HepG2 (cell line): ENCODE data around the gene VTN. TPM values are rescaled to one million over a fixed set of nuclear protein-coding genes. Genes with fewer than 3 reads are reported as not detected.

Experiments
- CC2D1A ChIP-seq: sonication (generic); formaldehyde crosslinking; IDR thresholded peaks from 2 replicates; pipeline ENCODE4 v1.8.1; 2023; ENCODE audit warnings: mild to moderate bottlenecking, missing genetic modification reagents
- ESRRA ChIP-seq: sonication (generic); formaldehyde crosslinking; IDR thresholded peaks from 2 replicates; pipeline ENCODE4 v1.5.1; 2020; ENCODE audit warnings: mild to moderate bottlenecking, low read depth, missing genetic modification reagents
- MEF2D ChIP-seq: sonication (generic); formaldehyde crosslinking; IDR thresholded peaks from 2 replicates; pipeline ENCODE4 v1.5.1; 2020; ENCODE audit warnings: mild to moderate bottlenecking, missing genetic modification reagents
- MEIS1 ChIP-seq: sonication (generic); formaldehyde crosslinking; IDR thresholded peaks from 2 replicates; pipeline ENCODE4 v1.9.0; 2021; ENCODE audit warnings: mild to moderate bottlenecking, missing genetic modification reagents, moderate library complexity, borderline replicate concordance
- RBM22 ChIP-seq: fragments of 200-400 bp; formaldehyde crosslinking; optimal IDR thresholded peaks from 2 replicates; pipeline ENCODE3; 2017; ENCODE audit warnings: mild to moderate bottlenecking, low read length, moderate library complexity
- ZFP62 ChIP-seq: sonication (generic); formaldehyde crosslinking; IDR thresholded peaks from 2 replicates; pipeline ENCODE4 v1.4.0; 2020; ENCODE audit warnings: missing genetic modification reagents
- ZFY ChIP-seq: sonication (generic); formaldehyde crosslinking; IDR thresholded peaks from 2 replicates; pipeline ENCODE4 v1.4.0; 2020; ENCODE audit warnings: missing genetic modification reagents
- ZNF317 ChIP-seq: sonication (generic); formaldehyde crosslinking; IDR thresholded peaks from 2 replicates; pipeline ENCODE4 v1.5.0; 2020; ENCODE audit warnings: mild to moderate bottlenecking, missing genetic modification reagents
- polyA plus RNA-seq, 8 experiments: library from polyadenylated mRNA; depleted of rRNA in 3 of 8; stranded (reverse) in 7 of 8; unstranded in 1 of 8; fragments of >200 nt; fragmentation: Illumina TruSeq in 4 of 8; extraction: Trizol in 4 of 8; gene quantifications; 2 replicates each; pipeline versions ENCODE4 v1.2.1 to v1.2.3, GENCODE V29; 2011 to 2016; ENCODE audit warnings: low read depth in 4 of 8, missing spikeins in 1 of 8, mixed read lengths in 1 of 8; ENCODE audit not compliant: insufficient read depth in 1 of 8
- total RNA-seq, 5 experiments: library from RNA; depleted of rRNA; stranded (reverse); fragments of >200 nt; fragmentation: Illumina TruSeq; extraction: Trizol; gene quantifications; 2 replicates each; pipeline ENCODE4 v1.2.3, GENCODE V29; 2016; ENCODE audit warnings: low read depth in 1 of 5
- TF ChIP-seq, protein P1 (sequence below): sonication (generic); formaldehyde crosslinking; IDR thresholded peaks from 2 replicates; pipeline ENCODE4 v1.5.0; 2020; ENCODE audit warnings: missing genetic modification reagents
- TF ChIP-seq, protein P2 (sequence below): IDR thresholded peaks from 2 replicates; pipeline ENCODE4 v1.6.1; 2012; ENCODE audit warnings: low read depth, low read length, improper control_type of control experiment
- TF ChIP-seq, protein P3 (sequence below): sonication (generic); formaldehyde crosslinking; IDR thresholded peaks from 2 replicates; pipeline ENCODE4 v1.9.0; 2021; ENCODE audit warnings: missing genetic modification reagents, mild to moderate bottlenecking, borderline replicate concordance
- TF ChIP-seq, protein P4 (sequence below): sonication (generic); formaldehyde crosslinking; IDR thresholded peaks from 2 replicates; pipeline ENCODE4 v1.4.0; 2020; ENCODE audit warnings: missing genetic modification reagents
- TF ChIP-seq, protein P5 (sequence below): sonication (generic); formaldehyde crosslinking; IDR thresholded peaks from 2 replicates; pipeline ENCODE4 v1.8.0; 2022; ENCODE audit warnings: missing genetic modification reagents, mild to moderate bottlenecking, inconsistent platforms, borderline replicate concordance
- TF ChIP-seq, protein P6 (sequence below): sonication (generic); formaldehyde crosslinking; IDR thresholded peaks from 2 replicates; pipeline ENCODE4 v1.5.0; 2020; ENCODE audit warnings: missing genetic modification reagents, mild to moderate bottlenecking, borderline replicate concordance
- TF ChIP-seq, protein P7 (sequence below): sonication (generic); IDR thresholded peaks from 2 replicates; pipeline ENCODE4 v1.6.1; 2016; ENCODE audit warnings: low read depth, borderline replicate concordance
- TF ChIP-seq, protein P8 (sequence below): sonication (generic); formaldehyde crosslinking; IDR thresholded peaks from 2 replicates; pipeline ENCODE4 v1.4.0; 2020; ENCODE audit warnings: missing genetic modification reagents

Gene VTN
- total and polyA plus RNA-seq, 2 of the 13 experiments (the other 11 are each of a cell fraction or from before 2014, with no cell fraction given), result 108 to 131 TPM

DNA sequence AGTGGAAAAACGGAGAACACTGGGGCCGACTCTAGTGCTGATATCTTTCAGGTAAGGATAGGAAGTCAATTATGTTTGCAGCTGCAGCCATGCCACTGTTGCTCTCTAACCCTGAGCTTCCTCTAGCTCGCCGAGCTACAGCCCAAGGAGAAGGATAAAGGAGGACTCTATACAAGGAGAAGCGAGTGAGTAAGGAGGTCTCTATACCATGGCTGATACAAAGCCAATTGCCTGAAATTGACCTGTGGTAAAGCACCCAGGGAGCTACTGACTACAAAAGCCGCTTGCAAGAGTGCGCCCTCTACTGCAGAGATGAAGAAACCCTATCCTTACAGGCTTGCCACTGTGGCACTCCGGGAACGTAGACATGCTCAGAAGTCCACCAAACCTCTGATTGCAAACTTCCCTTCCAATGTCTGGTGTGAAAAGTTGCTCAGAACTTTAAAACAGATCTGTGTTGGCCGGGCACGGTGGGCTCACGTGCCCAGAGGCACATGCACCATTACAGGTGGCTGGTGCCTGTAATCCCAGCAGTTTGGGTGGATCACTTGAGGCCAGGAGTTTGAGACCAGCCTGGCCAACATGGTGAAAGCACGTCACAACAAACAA is 46.7 kb upstream of the VTN start (continued):
- TF ChIP-seq, protein P1, sequence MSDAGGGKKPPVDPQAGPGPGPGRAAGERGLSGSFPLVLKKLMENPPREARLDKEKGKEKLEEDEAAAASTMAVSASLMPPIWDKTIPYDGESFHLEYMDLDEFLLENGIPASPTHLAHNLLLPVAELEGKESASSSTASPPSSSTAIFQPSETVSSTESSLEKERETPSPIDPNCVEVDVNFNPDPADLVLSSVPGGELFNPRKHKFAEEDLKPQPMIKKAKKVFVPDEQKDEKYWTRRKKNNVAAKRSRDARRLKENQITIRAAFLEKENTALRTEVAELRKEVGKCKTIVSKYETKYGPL (CRISPR knock-in tag), result no peak
- TF ChIP-seq, protein P2, sequence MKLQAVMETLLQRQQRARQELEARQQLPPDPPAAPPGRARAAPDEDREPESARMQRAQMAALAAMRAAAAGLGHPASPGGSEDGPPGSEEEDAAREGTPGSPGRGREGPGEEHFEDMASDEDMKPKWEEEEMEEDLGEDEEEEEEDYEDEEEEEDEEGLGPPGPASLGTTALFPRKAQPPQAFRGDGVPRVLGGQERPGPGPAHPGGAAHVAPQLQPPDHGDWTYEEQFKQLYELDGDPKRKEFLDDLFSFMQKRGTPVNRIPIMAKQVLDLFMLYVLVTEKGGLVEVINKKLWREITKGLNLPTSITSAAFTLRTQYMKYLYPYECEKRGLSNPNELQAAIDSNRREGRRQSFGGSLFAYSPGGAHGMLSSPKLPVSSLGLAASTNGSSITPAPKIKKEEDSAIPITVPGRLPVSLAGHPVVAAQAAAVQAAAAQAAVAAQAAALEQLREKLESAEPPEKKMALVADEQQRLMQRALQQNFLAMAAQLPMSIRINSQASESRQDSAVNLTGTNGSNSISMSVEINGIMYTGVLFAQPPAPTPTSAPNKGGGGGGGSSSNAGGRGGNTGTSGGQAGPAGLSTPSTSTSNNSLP, result 0 out of 2 replicates have a peak, but pooled peaks have one; percentile 38
- TF ChIP-seq, protein P3, sequence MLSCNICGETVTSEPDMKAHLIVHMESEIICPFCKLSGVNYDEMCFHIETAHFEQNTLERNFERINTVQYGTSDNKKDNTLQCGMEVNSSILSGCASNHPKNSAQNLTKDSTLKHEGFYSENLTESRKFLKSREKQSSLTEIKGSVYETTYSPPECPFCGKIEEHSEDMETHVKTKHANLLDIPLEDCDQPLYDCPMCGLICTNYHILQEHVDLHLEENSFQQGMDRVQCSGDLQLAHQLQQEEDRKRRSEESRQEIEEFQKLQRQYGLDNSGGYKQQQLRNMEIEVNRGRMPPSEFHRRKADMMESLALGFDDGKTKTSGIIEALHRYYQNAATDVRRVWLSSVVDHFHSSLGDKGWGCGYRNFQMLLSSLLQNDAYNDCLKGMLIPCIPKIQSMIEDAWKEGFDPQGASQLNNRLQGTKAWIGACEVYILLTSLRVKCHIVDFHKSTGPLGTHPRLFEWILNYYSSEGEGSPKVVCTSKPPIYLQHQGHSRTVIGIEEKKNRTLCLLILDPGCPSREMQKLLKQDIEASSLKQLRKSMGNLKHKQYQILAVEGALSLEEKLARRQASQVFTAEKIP (CRISPR knock-in tag), result no peak
- TF ChIP-seq ZFP62 (CRISPR knock-in tag) (no peak), ZNF317 (CRISPR knock-in tag) (peak; percentile 50; the same call in 1 of the 2 replicates), ESRRA (CRISPR knock-in tag) (no peak), MEIS1 (CRISPR knock-in tag) (no peak), CC2D1A (CRISPR knock-in tag) (no peak), RBM22 (no peak), ZFY (CRISPR knock-in tag) (no peak), MEF2D (CRISPR knock-in tag) (0 out of 2 replicates have a peak, but pooled peaks have one; percentile 53)
- TF ChIP-seq, protein P4, sequence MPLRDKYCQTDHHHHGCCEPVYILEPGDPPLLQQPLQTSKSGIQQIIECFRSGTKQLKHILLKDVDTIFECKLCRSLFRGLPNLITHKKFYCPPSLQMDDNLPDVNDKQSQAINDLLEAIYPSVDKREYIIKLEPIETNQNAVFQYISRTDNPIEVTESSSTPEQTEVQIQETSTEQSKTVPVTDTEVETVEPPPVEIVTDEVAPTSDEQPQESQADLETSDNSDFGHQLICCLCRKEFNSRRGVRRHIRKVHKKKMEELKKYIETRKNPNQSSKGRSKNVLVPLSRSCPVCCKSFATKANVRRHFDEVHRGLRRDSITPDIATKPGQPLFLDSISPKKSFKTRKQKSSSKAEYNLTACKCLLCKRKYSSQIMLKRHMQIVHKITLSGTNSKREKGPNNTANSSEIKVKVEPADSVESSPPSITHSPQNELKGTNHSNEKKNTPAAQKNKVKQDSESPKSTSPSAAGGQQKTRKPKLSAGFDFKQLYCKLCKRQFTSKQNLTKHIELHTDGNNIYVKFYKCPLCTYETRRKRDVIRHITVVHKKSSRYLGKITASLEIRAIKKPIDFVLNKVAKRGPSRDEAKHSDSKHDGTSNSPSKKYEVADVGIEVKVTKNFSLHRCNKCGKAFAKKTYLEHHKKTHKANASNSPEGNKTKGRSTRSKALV (CRISPR knock-in tag), result no peak
- TF ChIP-seq, protein P5, sequence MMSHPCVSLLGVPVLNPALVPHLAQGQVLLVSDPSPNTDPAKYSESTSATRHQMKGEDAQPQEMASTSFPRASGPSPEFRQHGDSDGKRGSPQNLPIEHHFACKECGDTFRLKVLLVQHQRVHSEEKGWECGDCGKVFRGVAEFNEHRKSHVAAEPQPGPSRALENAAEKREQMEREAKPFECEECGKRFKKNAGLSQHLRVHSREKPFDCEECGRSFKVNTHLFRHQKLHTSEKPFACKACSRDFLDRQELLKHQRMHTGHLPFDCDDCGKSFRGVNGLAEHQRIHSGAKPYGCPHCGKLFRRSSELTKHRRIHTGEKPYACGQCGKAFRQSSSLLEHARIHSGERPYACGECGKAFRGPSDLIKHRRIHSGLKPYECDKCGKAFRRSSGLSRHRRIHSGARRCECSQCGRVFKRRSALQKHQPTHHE (CRISPR knock-in tag), result no peak
- TF ChIP-seq, protein P6, sequence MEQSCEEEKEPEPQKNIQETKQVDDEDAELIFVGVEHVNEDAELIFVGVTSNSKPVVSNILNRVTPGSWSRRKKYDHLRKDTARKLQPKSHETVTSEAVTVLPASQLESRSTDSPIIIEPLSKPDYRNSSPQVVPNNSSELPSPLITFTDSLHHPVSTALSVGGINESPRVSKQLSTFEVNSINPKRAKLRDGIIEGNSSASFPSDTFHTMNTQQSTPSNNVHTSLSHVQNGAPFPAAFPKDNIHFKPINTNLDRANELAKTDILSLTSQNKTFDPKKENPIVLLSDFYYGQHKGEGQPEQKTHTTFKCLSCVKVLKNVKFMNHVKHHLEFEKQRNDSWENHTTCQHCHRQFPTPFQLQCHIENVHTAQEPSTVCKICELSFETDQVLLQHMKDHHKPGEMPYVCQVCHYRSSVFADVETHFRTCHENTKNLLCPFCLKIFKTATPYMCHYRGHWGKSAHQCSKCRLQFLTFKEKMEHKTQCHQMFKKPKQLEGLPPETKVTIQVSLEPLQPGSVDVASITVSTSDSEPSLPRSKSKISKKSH (CRISPR knock-in tag), result no peak
- TF ChIP-seq, protein P7, sequence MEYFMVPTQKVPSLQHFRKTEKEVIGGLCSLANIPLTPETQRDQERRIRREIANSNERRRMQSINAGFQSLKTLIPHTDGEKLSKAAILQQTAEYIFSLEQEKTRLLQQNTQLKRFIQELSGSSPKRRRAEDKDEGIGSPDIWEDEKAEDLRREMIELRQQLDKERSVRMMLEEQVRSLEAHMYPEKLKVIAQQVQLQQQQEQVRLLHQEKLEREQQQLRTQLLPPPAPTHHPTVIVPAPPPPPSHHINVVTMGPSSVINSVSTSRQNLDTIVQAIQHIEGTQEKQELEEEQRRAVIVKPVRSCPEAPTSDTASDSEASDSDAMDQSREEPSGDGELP, result no peak
- TF ChIP-seq, protein P8, sequence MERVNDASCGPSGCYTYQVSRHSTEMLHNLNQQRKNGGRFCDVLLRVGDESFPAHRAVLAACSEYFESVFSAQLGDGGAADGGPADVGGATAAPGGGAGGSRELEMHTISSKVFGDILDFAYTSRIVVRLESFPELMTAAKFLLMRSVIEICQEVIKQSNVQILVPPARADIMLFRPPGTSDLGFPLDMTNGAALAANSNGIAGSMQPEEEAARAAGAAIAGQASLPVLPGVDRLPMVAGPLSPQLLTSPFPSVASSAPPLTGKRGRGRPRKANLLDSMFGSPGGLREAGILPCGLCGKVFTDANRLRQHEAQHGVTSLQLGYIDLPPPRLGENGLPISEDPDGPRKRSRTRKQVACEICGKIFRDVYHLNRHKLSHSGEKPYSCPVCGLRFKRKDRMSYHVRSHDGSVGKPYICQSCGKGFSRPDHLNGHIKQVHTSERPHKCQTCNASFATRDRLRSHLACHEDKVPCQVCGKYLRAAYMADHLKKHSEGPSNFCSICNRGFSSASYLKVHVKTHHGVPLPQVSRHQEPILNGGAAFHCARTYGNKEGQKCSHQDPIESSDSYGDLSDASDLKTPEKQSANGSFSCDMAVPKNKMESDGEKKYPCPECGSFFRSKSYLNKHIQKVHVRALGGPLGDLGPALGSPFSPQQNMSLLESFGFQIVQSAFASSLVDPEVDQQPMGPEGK, result no peak
